Right cardiac atrium (tissue), 5 donors: Measurements from ENCODE around the gene TTC22. TPM values are rescaled to one million over a fixed set of nuclear protein-coding genes. Genes with fewer than 3 reads are reported as not detected.
A peak's percentile ranks its signal among the peaks of the same experiment; 100 is the strongest.

Experiments used
- ATAC-seq, 2 donors: fragments of 200-7000 bp; cut with Tn5 transposase; one replicate each; pipeline versions ENCODE4 v1.8.0 to v1.9.1; 2020; ENCODE audit warnings: moderate library complexity in 2 of 2, mild to moderate bottlenecking in 1 of 2
- DNase-seq, 3 donors: peaks; one replicate each; pipeline ENCODE4 v3.0.0-alpha.2; 2020
- H3K27ac ChIP-seq: one replicate; pipeline ENCODE4 v1.5.1; 2013; ENCODE audit warnings: mild to moderate bottlenecking, low read length, control low read depth, moderate library complexity
- H3K27me3 ChIP-seq: one replicate; pipeline ENCODE4 v1.6.1; 2013; ENCODE audit not compliant: control insufficient read depth, insufficient read depth
- H3K4me1 ChIP-seq: one replicate; pipeline ENCODE4 v1.6.1; 2013; ENCODE audit warnings: low read length; ENCODE audit not compliant: control insufficient read depth, insufficient read depth
- H3K4me3 ChIP-seq: one replicate; pipeline ENCODE4 v1.5.1; 2013; ENCODE audit warnings: low read length, control low read depth
- H3K9me3 ChIP-seq: one replicate; pipeline ENCODE4 v1.6.1; 2013; ENCODE audit warnings: low read length; ENCODE audit not compliant: control insufficient read depth
- WGBS: extraction: QIAGEN DNeasy Blood & Tissue Kit; methylation state at CpG from one replicate; pipeline ENCODE4 v1.1.7; 2013; 5-methylcytosine and 5-hydroxymethylcytosine counted together
- intact Hi-C, 4 donors: fragments of 100-400 bp; cut with DNase I; formaldehyde crosslinking; loops; one replicate each; pipeline versions ENCODE4 v1.11.0 to v1.14.0; 2022 to 2023
- polyA plus RNA-seq: library from polyadenylated mRNA; stranded (reverse); fragments of 200-250 nt; gene quantifications from one replicate; pipeline ENCODE4 v1.2.3, GENCODE V29; 2013
- total RNA-seq, 4 donors: library from RNA; stranded (reverse); fragmentation: NEBNext Ultra II Directional; extraction: Animal tissue kit (Norgen Biotek cat#: 25700); gene quantifications; one replicate each; pipeline ENCODE4 v1.2.1, GENCODE V29; 2021
- donor health status: healthy with polysubstance abuse.
- donor health status: DM: no; HTN: yes; CAD: no.
- donor health status: DM: no; HTN: no; CAD: no.
- donor health status: DM: no; HTN: yes; CAD: no; lungs with severe emphysema.
- donor health status: DM: yes; HTN: yes; CAD: no.

Gene TTC22
- total and polyA plus RNA-seq, 5 donors = 0.05 to 0.17 (median 0.07) TPM; not detected in 1

DNA sequence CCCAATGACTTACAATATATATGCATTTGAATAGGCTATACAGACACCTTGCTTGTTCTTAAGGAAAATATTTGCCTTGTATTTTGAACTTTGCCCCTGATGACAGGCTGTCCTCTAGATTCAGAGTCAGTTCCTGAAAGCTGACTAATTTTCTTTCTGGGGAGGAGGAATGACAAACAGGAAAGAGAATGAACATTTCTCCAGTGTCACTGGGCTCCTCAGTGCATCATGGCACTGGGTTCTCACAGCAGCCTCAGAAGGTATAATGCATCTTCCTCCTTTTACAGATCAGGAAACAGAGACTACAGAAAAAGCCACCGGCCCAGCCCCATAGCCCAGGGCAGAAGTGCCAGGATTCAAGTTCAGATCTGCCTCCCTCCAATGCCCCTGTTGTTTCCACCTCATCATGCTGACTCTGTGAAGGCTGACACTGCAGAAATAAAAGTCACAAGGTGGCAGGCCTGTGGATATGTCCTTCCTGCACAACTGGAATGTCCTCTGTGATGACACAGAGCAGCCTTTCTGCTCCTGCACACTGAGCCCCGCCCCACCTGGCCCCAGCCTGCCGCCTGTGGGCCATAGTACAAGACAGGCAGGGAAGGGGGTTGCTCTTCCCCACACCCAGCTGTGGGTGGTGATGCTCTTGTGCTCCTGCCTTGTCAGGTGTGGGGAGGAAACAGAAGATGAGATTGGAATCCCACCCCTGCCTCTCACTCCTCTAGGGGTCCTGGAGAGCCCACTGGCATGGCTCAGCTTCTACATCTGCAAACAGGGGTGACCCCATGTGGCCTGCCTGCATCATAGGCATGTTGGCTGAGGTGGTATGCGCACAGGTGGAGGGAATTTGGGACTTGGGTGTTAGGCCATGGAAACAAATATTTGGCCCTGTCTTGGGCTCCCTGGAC lies 6.4 kb downstream of the TTC22 start:
- H3K27me3 ChIP-seq = no peaks in the 10 kb centered on the region
- intact Hi-C loops = no loop called here

DNA sequence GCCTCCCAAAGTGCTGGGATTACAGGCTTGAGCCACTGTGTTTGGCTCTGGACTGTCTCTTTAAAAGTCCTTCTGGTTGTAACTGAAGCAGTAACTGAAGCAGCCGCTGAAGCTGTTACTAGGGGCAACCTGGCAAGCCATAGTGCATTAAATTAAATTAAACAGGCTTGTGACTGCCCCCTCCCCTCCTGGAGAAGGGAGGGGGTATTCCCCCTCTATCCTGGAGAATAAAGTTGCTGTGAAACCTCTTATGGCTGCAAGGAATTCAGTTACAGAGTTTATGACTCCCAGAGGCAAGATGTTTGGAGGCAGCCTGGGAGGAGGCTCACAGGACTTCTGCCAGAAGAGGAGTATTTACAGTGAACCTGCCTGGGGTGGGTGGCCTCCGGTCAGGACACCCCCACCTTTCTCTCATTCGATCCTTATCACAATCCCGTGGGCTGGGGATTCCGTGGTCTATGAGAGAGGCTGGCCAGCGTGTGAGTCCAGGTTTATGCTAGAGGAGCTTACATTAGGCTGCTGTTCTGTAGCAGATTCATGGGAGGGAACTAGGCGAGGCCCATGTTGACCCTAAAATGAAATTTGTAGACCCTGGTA lies 8.3 kb downstream of the TTC22 start:
- no peak overlapping the region for H3K27ac ChIP-seq
- ATAC-seq (no peak), DNase-seq (no peak)
- H3K4me3 ChIP-seq = no peak overlapping the region
- H3K9me3 ChIP-seq = no peaks in the 10 kb centered on the region
- intact Hi-C loops = no loop called here
- H3K4me1 ChIP-seq = no peaks in the 10 kb centered on the region
- 58% methylated on average over 7 of the region's 7 CpGs for WGBS
- no peaks in the 10 kb centered on the region for H3K27me3 ChIP-seq

More for the DNA sequence above, 6.4 kb downstream of the TTC22 start:
- H3K9me3 ChIP-seq = no peaks in the 10 kb centered on the region
- WGBS = 71% methylated on average over 4 of the region's 4 CpGs
- ATAC-seq (no peak), DNase-seq (no peak)
- H3K27ac ChIP-seq = no peak overlapping the region
- no peak overlapping the region for H3K4me3 ChIP-seq
- no peaks in the 10 kb centered on the region for H3K4me1 ChIP-seq

DNA sequence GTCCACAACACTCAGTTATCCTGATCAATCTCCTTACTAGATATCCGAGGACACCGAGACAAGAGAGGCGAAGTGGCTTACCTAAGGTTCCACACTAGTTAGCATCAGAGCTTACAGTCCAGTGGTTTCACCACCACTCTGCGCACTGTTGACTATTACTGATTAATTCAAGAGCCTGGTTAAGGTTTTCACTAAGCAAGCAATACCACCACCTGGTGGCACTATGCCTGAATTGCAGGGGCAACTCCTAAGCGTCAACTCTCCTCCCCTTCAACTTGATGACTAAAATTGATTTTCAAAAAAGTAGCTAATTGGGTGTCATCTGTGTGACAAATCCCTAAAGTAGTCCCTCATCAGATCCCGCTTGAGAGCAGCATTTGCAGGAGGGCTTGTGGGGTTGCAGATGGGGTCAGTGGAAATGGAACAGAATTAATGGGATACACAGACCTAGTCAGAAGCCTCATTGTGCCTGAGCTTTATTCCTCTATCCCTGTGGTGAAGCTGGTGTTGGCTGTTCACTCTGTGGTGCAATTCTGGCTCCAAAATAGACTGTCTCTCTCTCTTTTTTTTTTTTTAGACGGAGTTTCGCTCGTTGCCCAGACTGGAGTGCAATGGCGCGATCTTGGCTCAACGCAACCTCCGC lies 9.1 kb downstream of the TTC22 start:
- Histone ChIP-seq H3K27me3 (no peaks in the 10 kb centered on the region), H3K4me3 (no peak overlapping the region), H3K27ac (no peak overlapping the region), H3K9me3 (no peaks in the 10 kb centered on the region), H3K4me1 (no peaks in the 10 kb centered on the region)
- ATAC-seq = no peak
- no peak for DNase-seq
- intact Hi-C loops = no loop called here
- 78% methylated on average over 13 of the region's 13 CpGs for WGBS

DNA sequence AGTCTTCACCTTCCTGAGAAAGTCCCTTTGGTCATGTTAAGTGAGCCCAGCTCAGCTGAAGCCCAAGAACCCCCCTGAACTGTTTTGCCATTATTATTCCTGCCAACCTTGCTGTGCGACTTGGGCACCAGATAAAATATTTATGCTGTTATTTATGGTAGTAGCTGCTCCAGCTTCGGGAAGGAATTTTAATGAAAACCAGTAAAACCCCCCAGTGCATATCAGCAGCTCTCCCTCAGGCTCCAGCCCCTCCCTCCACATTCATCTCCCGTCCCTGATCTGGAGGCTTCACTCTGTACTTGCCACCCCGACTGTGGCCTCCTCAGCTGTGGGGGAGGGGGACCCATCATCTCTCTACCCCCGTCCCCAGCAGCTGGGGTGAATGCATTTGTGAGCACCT lies 12.7 kb downstream of the TTC22 start:
- H3K27me3 ChIP-seq = no peaks in the 10 kb centered on the region
- no peak overlapping the region for H3K4me3 ChIP-seq
- intact Hi-C loops = no loop called here
- 26% methylated on average over 5 of the region's 5 CpGs for WGBS
- no peaks in the 10 kb centered on the region for H3K9me3 ChIP-seq
- no peak for ATAC-seq
- no peak for DNase-seq
- H3K4me1 ChIP-seq = no peaks in the 10 kb centered on the region
- H3K27ac ChIP-seq = no peak overlapping the region

DNA sequence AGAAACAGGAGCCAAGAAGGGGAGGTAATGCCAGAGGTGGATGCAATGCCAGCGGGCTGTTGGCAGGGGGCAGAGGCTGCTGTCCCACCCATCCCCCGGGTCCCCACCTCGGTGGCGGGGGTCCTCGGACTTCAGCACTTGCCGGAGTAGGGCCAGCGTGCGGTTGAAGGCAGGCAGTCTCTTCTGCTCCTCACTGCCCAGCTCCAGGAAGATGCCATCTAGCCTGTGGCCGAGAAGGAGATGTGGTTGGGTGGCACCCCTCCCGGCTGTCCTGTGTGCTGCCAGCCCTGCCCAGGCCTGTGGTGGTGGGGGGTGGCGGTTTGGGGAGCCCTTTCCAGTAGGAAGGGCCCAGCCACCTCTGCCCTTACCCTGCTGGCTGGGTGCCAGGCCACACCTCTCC lies 13.5 kb downstream of the TTC22 start:
- DNase-seq (no peak), ATAC-seq (no peak)
- Histone ChIP-seq H3K27ac (no peak overlapping the region), H3K9me3 (no peaks in the 10 kb centered on the region), H3K4me1 (no peaks in the 10 kb centered on the region), H3K27me3 (no peaks in the 10 kb centered on the region), H3K4me3 (no peak overlapping the region)
- 81% methylated on average over 11 of the region's 11 CpGs for WGBS
- intact Hi-C loops = no loop called here

DNA sequence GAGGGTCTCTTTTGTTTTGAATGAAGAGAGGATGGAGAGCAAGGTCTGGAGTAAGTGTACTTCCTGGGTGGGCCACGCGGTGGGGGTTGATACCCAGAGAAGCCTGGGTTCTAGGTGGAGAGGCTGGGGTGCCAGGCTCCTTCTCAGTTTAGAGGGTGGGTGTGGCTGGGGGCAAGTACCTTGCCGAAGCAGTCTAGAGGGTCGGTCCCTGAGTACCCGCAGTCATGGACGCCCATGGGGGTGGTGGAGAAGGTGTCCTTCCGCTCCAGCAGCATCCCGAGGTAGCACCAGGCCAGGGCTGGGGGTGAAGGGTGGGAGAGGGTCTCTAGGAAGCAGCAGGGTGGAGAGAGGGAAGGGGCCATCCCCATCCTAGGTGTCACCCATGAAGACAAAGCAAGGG lies 14.3 kb downstream of the TTC22 start:
- intact Hi-C loops = no loop called here
- no peaks in the 10 kb centered on the region for H3K27me3 ChIP-seq

DNA sequence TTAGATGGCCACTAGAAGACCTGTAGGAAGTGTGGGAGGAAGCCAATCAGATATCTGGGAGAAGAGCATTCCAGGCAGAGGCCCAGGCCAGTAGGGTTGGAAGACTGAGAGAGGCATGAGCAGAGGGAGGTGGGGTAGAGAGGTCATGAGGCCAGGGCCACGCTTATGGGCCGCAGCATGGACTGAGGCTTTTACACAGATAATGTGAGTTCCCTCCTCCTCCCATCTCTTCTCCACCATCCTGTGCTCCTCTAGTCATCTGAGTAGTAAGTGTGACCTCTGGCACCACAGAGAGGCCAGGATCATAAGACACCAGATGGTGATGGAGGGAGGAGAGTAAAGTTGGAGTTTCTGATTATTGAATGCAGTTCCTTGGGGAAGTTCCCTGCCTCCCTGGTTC lies 17.1 kb downstream of the TTC22 start:
- Histone ChIP-seq H3K27ac (no peak overlapping the region), H3K4me3 (no peak overlapping the region), H3K9me3 (no peaks in the 10 kb centered on the region), H3K27me3 (no peaks in the 10 kb centered on the region), H3K4me1 (no peaks in the 10 kb centered on the region)
- ATAC-seq (no peak), DNase-seq (no peak)
- 56% methylated on average over 2 of the region's 2 CpGs for WGBS
- intact Hi-C loops = no loop called here

More for the DNA sequence above, 14.3 kb downstream of the TTC22 start:
- Histone ChIP-seq H3K4me1 (no peaks in the 10 kb centered on the region), H3K9me3 (no peaks in the 10 kb centered on the region), H3K27ac (no peak overlapping the region), H3K4me3 (no peak overlapping the region)
- DNase-seq = no peak
- ATAC-seq = no peak
- 88% methylated on average over 8 of the region's 8 CpGs for WGBS

DNA sequence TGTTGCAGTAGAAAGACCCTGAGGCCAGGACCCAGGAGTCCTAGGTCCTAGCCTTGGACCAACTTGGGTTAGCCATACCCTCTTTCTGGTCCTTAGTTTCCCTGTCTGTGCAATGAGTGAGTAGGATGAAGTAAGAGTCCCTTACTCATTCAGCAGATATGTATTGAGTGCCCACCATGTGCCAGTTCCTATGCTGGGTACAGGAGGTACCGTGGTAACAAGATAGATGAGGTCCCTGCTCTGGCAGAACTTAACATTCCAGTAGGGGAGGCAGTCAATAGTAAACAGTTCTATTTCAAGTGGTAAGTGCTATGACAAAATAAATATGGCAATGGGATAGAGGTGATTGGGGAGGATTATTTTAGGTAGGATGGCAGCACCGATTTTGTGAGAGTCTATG lies 18.5 kb downstream of the TTC22 start:
- Histone ChIP-seq H3K4me1 (no peaks in the 10 kb centered on the region), H3K27ac (no peak overlapping the region), H3K4me3 (no peak overlapping the region), H3K27me3 (no peaks in the 10 kb centered on the region), H3K9me3 (no peaks in the 10 kb centered on the region)
- ATAC-seq (no peak), DNase-seq (no peak)
- intact Hi-C loops = no loop called here
- 67% methylated on average over 2 of the region's 2 CpGs for WGBS

DNA sequence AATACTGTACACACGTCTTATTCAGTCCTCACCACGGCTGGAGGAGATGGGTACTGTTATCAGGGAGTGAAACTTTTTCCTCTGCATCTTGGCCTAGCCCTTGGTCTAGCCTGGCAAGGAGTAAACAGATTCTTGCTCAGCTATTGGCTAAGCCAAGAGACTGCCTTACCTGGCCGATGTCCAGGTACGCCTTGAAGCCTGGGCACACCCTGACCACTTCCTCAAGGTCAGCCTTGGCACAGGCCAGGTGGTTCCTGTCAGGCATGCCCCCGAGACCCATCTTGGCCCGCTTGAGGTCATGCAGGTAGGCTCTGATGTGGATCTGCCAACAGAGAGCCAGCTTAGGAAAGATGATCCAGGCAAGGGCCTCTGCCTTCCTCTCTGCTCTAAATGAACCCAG lies 19.0 kb downstream of the TTC22 start:
- WGBS = 79% methylated on average over 6 of the region's 6 CpGs
- no peak overlapping the region for H3K27ac ChIP-seq
- no peak for DNase-seq
- ATAC-seq = no peak
- no peaks in the 10 kb centered on the region for H3K27me3 ChIP-seq
- H3K9me3 ChIP-seq = no peaks in the 10 kb centered on the region
- no peak overlapping the region for H3K4me3 ChIP-seq
- intact Hi-C loops = no loop called here
- no peaks in the 10 kb centered on the region for H3K4me1 ChIP-seq

DNA sequence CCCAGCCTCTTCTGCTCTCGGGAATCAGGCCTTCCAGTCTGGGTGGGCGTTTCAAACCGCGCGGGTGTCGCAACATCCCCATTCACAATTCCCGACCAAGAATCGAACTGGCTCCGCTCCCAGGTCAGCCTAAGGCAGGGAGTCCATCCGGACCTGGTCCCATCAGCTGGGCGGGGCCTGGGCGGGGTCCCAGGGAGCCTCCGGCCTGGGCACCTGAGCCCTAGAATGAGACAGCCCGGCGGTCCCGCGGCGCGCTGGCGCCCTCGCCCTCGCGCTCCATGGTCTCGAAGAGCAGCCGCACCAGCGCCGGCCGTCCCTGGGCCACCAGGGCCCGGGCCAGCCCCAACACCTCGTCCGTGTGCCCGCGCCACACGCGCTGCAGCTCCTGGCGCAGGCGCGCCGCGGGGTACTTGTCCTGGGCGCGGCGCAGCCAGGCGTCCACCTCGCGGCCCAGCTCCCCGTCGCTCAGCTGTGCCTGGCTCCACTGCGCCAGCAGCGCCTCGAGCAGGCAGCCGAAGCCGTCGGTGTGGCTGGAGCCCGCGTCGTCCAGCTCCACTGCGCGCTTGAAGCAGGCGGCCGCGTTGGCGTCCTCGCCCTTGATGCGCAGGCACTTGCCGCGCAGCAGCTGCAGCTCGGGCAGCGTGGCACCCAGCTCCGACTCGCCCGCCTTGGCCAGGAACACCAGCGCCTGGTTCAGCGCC lies 19.9 kb downstream of the TTC22 start:
- H3K27me3 ChIP-seq = no peaks in the 10 kb centered on the region
- ATAC-seq = peak; percentile 37 to 40
- no peak overlapping the region for H3K27ac ChIP-seq
- 17% methylated on average over 74 of the region's 74 CpGs for WGBS
- H3K4me1 ChIP-seq = no peaks in the 10 kb centered on the region
- no peaks in the 10 kb centered on the region for H3K9me3 ChIP-seq
- H3K4me3 ChIP-seq = no peak overlapping the region
- intact Hi-C loops = no loop called here
- DNase-seq = no peak

DNA sequence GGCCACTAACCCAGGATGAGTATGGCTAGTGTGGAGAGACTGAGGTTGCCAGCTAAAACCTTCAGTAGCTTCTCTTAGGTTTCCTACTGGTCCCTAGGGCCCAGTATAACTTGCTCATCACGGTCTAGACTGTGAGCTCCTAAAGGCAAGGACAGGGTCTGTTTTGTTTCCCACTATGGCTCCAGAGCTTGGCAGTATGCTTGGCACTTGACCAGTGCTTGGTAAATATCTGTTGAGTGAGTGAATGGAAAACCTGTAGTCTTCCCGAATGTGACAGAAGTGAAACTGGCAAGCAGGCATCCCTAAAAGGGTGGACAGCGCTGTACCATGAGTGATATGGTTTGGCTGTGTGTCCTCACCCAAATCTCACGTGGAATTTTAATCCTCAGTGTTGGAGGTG lies 23.7 kb downstream of the TTC22 start:
- Histone ChIP-seq H3K27ac (no peak overlapping the region), H3K4me1 (no peaks in the 10 kb centered on the region), H3K4me3 (no peak overlapping the region), H3K27me3 (no peaks in the 10 kb centered on the region), H3K9me3 (no peaks in the 10 kb centered on the region)
- intact Hi-C loops = no loop called here
- 66% methylated on average over 4 of the region's 4 CpGs for WGBS
- ATAC-seq = no peak
- DNase-seq = no peak
